Activated naive CD8-positive, alpha-beta T cell treated with anti-CD3 and anti-CD28 coated beads, Interleukin-2, amount 50 U/mL, for 24 hours (primary cell): ENCODE data around the gene RYR3.

ENCODE experiments used
- ATAC-seq: fragments of 150-1000 bp; cut with Tn5 transposase; one replicate; pipeline ENCODE4 v1.10.0; 2021
- DNase-seq: peaks from one replicate; pipeline ENCODE4 v3.0.0; 2021
- H3K27ac Mint-ChIP-seq: one replicate; pipeline ENCODE4 v1.8.0; 2021; ENCODE audit warnings: mild to moderate bottlenecking, mixed read lengths
- H3K27me3 Mint-ChIP-seq: one replicate; pipeline ENCODE4 v1.8.0; 2021; ENCODE audit warnings: mixed read lengths
- H3K36me3 Mint-ChIP-seq: one replicate; pipeline ENCODE4 v1.8.0; 2021; ENCODE audit warnings: low read depth, mixed read lengths
- H3K4me1 Mint-ChIP-seq: one replicate; pipeline ENCODE4 v1.8.0; 2021; ENCODE audit warnings: mixed read lengths
- H3K4me3 Mint-ChIP-seq: one replicate; pipeline ENCODE4 v1.8.0; 2021; ENCODE audit warnings: mild to moderate bottlenecking, moderate library complexity, mixed read lengths
- H3K9me3 Mint-ChIP-seq: one replicate; pipeline ENCODE4 v1.8.0; 2021; ENCODE audit warnings: mixed read lengths

The RYR3 gene

DNA sequence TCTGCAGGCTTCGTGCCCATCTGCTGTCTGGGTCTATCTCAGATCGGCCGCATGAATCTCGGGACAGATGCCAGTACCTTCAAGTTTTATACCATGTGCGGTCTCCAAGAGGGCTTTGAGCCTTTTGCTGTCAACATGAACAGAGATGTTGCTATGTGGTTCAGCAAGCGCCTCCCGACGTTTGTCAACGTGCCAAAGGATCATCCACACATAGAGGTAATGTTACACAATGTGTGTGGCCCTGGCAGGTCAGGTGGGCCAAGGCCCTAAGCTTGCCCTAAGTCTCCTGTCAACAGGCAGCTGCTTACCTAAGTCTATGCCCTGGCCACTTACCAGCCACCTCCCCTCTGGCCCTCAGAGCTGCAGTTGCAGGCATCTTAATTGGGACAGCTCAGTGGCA is 333.5 kb downstream of the RYR3 start:
- ATAC-seq (no peak), DNase-seq (no peak)
- Mint-ChIP-seq H3K27me3 (no peaks in the 10 kb centered on the region), H3K9me3 (no peaks in the 10 kb centered on the region), H3K27ac (no peak overlapping the region), H3K36me3 (no peaks in the 10 kb centered on the region), H3K4me3 (no peak overlapping the region), H3K4me1 (peaks cover 3% of the 10 kb centered on the region)

GRCh38 chr15:33646744-33647143 is 336.0 kb downstream of the RYR3 start:
- no peak overlapping the region for H3K4me3 Mint-ChIP-seq
- no peaks in the 10 kb centered on the region for H3K27me3 Mint-ChIP-seq
- H3K4me1 Mint-ChIP-seq = peaks cover 6% of the 10 kb centered on the region
- ATAC-seq (no peak), DNase-seq (no peak)
- no peak overlapping the region for H3K27ac Mint-ChIP-seq
- H3K36me3 Mint-ChIP-seq = no peaks in the 10 kb centered on the region
- no peaks in the 10 kb centered on the region for H3K9me3 Mint-ChIP-seq

DNA sequence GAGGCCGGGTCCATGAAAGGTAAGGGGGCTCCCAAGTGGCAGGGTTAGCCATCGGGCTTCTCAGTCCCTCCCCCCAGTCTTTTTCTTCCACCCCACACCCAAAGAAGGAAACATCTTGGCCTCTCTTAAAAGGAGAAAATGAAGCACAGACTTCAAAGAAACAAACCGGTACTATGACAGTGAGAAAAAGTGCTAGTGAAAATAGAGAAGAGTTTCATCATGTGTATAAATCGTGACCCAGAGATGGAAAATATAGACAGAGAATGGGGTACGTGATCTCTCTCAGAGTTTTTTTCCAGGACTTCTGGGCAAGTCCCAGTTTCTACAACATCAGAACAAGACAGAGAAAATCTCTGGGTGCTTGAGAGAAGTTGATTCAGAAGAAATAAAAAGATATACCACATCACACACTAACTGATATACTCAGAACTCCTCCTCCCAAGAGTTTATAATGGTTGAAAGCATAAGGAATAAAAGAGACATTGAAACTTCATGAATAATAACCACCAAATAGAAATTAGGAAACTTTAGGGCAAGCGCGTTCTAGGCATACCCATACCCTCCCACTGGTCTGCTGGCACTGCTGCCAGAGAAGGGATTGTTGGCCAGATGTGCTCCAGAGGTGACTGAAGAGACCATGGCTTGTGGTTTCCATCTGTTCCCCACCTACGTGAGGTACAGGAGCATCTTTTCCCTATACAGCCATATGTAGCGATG is 338.6 kb downstream of the RYR3 start:
- no peak overlapping the region for H3K4me3 Mint-ChIP-seq
- no peak for DNase-seq
- no peaks in the 10 kb centered on the region for H3K27me3 Mint-ChIP-seq
- peak; percentile 54 for ATAC-seq
- peaks cover 6% of the 10 kb centered on the region for H3K4me1 Mint-ChIP-seq
- peak overlapping the region; percentile 57 for H3K27ac Mint-ChIP-seq
- no peaks in the 10 kb centered on the region for H3K9me3 Mint-ChIP-seq
- H3K36me3 Mint-ChIP-seq = no peaks in the 10 kb centered on the region

DNA sequence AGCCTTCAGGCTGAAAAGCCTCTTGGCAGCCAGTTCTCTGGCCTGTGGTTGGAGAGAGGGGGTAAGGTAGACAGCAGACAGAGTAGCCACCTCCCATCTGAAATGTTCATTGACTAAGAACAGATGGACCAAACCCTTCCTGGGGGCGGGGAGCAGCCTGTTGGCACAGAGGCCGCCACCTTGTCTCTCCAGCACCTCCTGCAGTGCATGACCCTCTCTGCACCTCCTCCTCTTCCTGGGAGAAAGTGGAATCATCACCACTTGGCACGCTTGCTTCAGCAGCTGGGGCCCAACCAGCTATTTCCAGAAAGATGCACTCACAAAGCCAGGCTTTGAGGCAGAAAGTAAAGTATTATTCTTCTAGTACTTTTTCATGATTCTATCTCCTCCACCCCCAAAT is 344.1 kb downstream of the RYR3 start:
- no peaks in the 10 kb centered on the region for H3K4me1 Mint-ChIP-seq
- H3K27me3 Mint-ChIP-seq = peaks cover 3% of the 10 kb centered on the region
- no peaks in the 10 kb centered on the region for H3K36me3 Mint-ChIP-seq
- ATAC-seq (no peak), DNase-seq (no peak)
- H3K4me3 Mint-ChIP-seq = no peak overlapping the region
- H3K27ac Mint-ChIP-seq = no peak overlapping the region
- H3K9me3 Mint-ChIP-seq = no peaks in the 10 kb centered on the region

GRCh38 chr15:33655488-33655887 is 344.7 kb downstream of the RYR3 start:
- Mint-ChIP-seq H3K27ac (no peak overlapping the region), H3K9me3 (no peaks in the 10 kb centered on the region), H3K4me3 (no peak overlapping the region), H3K27me3 (peaks cover 3% of the 10 kb centered on the region), H3K4me1 (no peaks in the 10 kb centered on the region), H3K36me3 (no peaks in the 10 kb centered on the region)
- ATAC-seq (no peak), DNase-seq (no peak)

DNA sequence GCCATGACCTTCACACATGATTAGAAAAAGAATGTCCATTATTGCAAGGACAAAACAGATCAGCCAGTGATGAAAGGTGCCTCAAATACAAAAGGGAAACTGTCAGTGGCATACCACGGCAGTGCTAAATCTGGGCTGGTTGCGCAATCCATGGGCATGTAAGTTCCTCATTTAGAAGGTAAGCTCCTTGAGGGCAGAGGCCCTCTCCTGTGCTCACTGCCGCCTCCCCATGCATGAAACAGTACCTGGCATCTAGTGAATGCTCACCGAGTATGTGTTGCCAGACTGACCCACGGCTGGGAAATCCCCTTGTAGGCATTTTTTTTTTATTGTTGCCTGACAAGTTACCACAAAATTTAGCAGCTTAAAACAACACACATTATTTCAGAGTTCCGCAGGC is 345.4 kb downstream of the RYR3 start:
- no peak overlapping the region for H3K27ac Mint-ChIP-seq
- no peaks in the 10 kb centered on the region for H3K4me1 Mint-ChIP-seq
- no peak overlapping the region for H3K4me3 Mint-ChIP-seq

GRCh38 chr15:33660151-33660550 is 349.4 kb downstream of the RYR3 start:
- DNase-seq = no peak
- ATAC-seq = no peak
- peaks cover 3% of the 10 kb centered on the region for H3K27me3 Mint-ChIP-seq
- H3K9me3 Mint-ChIP-seq = no peaks in the 10 kb centered on the region
- H3K4me3 Mint-ChIP-seq = no peak overlapping the region
- H3K27ac Mint-ChIP-seq = no peak overlapping the region
- no peaks in the 10 kb centered on the region for H3K36me3 Mint-ChIP-seq
- H3K4me1 Mint-ChIP-seq = no peaks in the 10 kb centered on the region

More for the DNA sequence above, 345.4 kb downstream of the RYR3 start:
- no peaks in the 10 kb centered on the region for H3K36me3 Mint-ChIP-seq
- ATAC-seq = no peak
- H3K9me3 Mint-ChIP-seq = no peaks in the 10 kb centered on the region
- peaks cover 3% of the 10 kb centered on the region for H3K27me3 Mint-ChIP-seq
- no peak for DNase-seq

GRCh38 chr15:33662014-33662413 is 351.2 kb downstream of the RYR3 start:
- H3K9me3 Mint-ChIP-seq = no peaks in the 10 kb centered on the region
- no peaks in the 10 kb centered on the region for H3K4me1 Mint-ChIP-seq
- H3K36me3 Mint-ChIP-seq = no peaks in the 10 kb centered on the region
- no peak overlapping the region for H3K4me3 Mint-ChIP-seq
- no peak overlapping the region for H3K27ac Mint-ChIP-seq
- ATAC-seq (no peak), DNase-seq (no peak)
- H3K27me3 Mint-ChIP-seq = no peaks in the 10 kb centered on the region

- H3K9me3 Mint-ChIP-seq = no peaks in the 10 kb centered on the region
- H3K27ac Mint-ChIP-seq = no peak overlapping the region
- DNase-seq (no peak), ATAC-seq (no peak)
- H3K36me3 Mint-ChIP-seq = no peaks in the 10 kb centered on the region
- H3K27me3 Mint-ChIP-seq = no peaks in the 10 kb centered on the region
- no peaks in the 10 kb centered on the region for H3K4me1 Mint-ChIP-seq
- H3K4me3 Mint-ChIP-seq = no peak overlapping the region
These were observed 354.2 kb downstream of the RYR3 start for GRCh38 chr15:33664947-33665346.

DNA sequence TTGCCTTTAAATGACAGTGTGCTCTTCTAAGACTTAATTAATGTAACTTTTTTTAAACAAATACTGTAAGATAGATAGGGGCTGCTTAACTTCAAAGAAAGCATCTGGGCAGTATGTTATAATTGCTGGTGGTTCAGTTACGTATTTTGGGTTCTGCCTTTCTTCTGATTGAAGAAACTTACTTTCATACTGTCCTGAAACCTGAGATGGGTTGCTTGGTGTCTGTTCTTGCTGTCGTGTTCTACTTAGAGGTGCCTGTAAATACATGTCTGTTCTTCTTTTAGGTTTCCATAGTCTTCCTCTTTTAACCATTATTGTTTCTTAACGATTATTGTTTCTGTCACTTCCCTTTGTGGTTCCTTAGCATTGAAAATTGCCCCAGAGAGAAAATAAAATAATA is 359.8 kb downstream of the RYR3 start:
- no peaks in the 10 kb centered on the region for H3K36me3 Mint-ChIP-seq
- ATAC-seq = no peak

GRCh38 chr15:33671456-33671855 is 360.7 kb downstream of the RYR3 start:
- no peak for ATAC-seq

More for the DNA sequence above, 359.8 kb downstream of the RYR3 start:
- Mint-ChIP-seq H3K27me3 (peaks cover 18% of the 10 kb centered on the region), H3K4me3 (no peak overlapping the region), H3K27ac (no peak overlapping the region), H3K4me1 (no peaks in the 10 kb centered on the region), H3K9me3 (no peaks in the 10 kb centered on the region)
- no peak for DNase-seq

GRCh38 chr15:33675246-33675645 is 364.5 kb downstream of the RYR3 start:
- DNase-seq = no peak
- no peak overlapping the region for H3K4me3 Mint-ChIP-seq
- H3K4me1 Mint-ChIP-seq = no peaks in the 10 kb centered on the region
- no peak overlapping the region for H3K27ac Mint-ChIP-seq
- peaks cover 27% of the 10 kb centered on the region for H3K27me3 Mint-ChIP-seq
- no peak for ATAC-seq
- no peaks in the 10 kb centered on the region for H3K36me3 Mint-ChIP-seq
- H3K9me3 Mint-ChIP-seq = no peaks in the 10 kb centered on the region

More at GRCh38 chr15:33671456-33671855, 360.7 kb downstream of the RYR3 start:
- no peaks in the 10 kb centered on the region for H3K36me3 Mint-ChIP-seq
- no peak overlapping the region for H3K27ac Mint-ChIP-seq
- DNase-seq = no peak
- no peak overlapping the region for H3K4me3 Mint-ChIP-seq
- H3K4me1 Mint-ChIP-seq = no peaks in the 10 kb centered on the region
- H3K27me3 Mint-ChIP-seq = peaks cover 23% of the 10 kb centered on the region
- H3K9me3 Mint-ChIP-seq = no peaks in the 10 kb centered on the region

GRCh38 chr15:33677238-33677830 is 366.6 kb downstream of the RYR3 start:
- Mint-ChIP-seq H3K27ac (no peak overlapping the region), H3K36me3 (no peaks in the 10 kb centered on the region), H3K9me3 (no peaks in the 10 kb centered on the region), H3K27me3 (peaks cover 18% of the 10 kb centered on the region), H3K4me3 (no peak overlapping the region), H3K4me1 (no peaks in the 10 kb centered on the region)
- no peak for ATAC-seq
- DNase-seq = no peak

DNA sequence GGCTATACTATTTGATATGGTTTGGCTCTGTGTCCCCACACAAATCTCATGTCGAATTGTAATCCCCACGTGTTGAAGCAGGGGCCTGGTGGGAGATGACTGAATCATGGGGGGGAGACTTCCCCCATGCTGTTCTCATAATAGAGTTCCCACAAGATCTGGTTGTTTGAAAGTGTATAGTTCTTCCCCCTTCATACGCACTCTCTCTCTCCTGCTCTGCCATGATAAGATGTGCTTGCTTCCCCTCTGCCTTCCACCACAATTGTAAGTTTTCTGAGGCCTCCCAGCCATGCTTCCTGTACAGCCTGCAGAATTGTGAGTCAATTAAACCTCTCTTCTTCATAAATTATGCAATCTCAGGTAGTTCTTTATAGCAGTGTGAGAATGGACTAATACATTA is 367.4 kb downstream of the RYR3 start:
- H3K36me3 Mint-ChIP-seq = no peaks in the 10 kb centered on the region

DNA sequence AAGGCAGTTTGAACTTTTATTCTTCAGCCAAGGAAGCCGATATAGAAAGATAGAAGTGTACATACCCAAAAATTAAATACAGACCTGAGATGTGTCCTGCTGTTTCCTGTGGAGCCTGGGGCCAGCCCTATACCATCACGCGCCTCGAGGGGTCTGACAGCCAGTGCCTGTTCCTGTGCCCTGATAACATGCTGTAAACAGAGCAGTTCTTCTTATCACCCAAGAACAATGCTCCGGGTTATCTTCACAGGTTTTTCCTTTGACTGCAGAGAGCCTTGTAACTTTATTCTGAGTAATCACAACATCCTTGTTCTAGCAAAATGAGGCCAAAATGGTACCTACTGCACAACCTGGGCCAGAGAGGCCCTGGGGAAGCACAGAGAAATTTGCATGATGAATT is 367.8 kb downstream of the RYR3 start:
- H3K27ac Mint-ChIP-seq = no peak overlapping the region
- no peak overlapping the region for H3K4me3 Mint-ChIP-seq
- no peak for ATAC-seq
- H3K4me1 Mint-ChIP-seq = no peaks in the 10 kb centered on the region
- DNase-seq = no peak
- H3K36me3 Mint-ChIP-seq = no peaks in the 10 kb centered on the region
- H3K9me3 Mint-ChIP-seq = no peaks in the 10 kb centered on the region
- H3K27me3 Mint-ChIP-seq = peaks cover 14% of the 10 kb centered on the region

More for the DNA sequence above, 367.4 kb downstream of the RYR3 start:
- DNase-seq = no peak
- Mint-ChIP-seq H3K4me1 (no peaks in the 10 kb centered on the region), H3K27ac (no peak overlapping the region), H3K9me3 (no peaks in the 10 kb centered on the region), H3K4me3 (no peak overlapping the region), H3K27me3 (peaks cover 14% of the 10 kb centered on the region)
- no peak for ATAC-seq
